Endometrial microvascular endothelial cells (primary cell): ENCODE data around the gene ARHGAP24. TPM values are rescaled to one million over a fixed set of nuclear protein-coding genes. Genes with fewer than 3 reads are reported as not detected.

Source experiments
- in situ Hi-C: cut with HindIII; loops from 2 replicates; pipeline ENCODE4 v1.10.0; 2017; ENCODE audit warnings: low sequenced_read_pairs, low pct_unique_long_range_greater_than_20kb; ENCODE audit errors: inconsistent ontology term
- total RNA-seq: library from RNA; depleted of rRNA; stranded (reverse); fragments of >200 nt; gene quantifications from one replicate; pipeline ENCODE4 v1.2.3, GENCODE V29; 2015; ENCODE audit errors: inconsistent ontology term

Gene ARHGAP24
- total RNA-seq, 1 donor from 2014 or later: 93.0 TPM

- in situ Hi-C loops: no loop called here
These were observed 198.6 kb downstream of the ARHGAP24 start for GRCh38 chr4:85673540-85673939.

- in situ Hi-C loops: no loop called here
These were observed 200.4 kb downstream of the ARHGAP24 start for GRCh38 chr4:85675076-85676049.

GRCh38 chr4:85676050-85676425 lies 201.1 kb downstream of the ARHGAP24 start:
- in situ Hi-C loops: no loop called here

GRCh38 chr4:85676850-85677590 lies 202.1 kb downstream of the ARHGAP24 start:
- in situ Hi-C loops: no loop called here

GRCh38 chr4:85681221-85681657 lies 206.3 kb downstream of the ARHGAP24 start:
- in situ Hi-C loops: no loop called here

DNA sequence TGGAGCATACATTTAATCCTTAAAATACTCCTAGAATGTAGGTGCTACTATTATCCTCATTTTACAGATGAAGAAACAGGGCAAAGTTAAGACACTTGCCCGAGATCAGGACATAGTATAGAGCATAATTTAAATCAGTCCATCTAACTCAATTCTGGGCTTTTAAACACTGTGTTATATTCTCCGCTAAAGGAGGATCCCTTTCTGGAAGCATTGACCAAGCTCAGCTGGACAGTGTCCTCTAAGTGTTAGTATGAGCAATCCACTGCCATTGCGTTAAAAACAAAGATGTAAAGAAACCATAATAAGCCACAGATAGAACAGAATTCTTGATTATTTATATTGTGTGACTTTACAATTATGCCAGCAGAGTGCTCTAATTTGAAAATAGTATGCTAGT lies 207.0 kb downstream of the ARHGAP24 start:
- in situ Hi-C loops: no loop called here

- in situ Hi-C loops: no loop called here
These were observed 207.4 kb downstream of the ARHGAP24 start for GRCh38 chr4:85682391-85682790.

DNA sequence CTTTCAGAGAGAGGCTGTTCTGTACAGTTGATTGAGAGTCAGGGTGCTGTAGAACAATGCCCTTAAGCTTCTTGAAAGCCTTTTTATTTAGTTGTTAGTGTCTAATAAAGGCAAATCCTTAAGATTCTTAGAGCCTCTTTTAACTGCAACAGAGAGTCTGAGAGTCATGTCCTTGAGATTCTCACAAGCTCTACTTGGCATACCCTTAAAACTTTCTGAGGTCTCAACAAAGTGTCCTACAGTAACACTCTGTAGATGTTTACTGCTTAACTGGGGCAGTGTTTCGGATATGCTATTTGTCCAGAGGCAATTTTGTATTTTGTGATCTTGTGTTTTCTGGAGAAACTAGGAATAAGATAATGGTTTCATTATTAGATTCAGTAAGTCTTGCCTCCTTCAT lies 209.7 kb downstream of the ARHGAP24 start:
- in situ Hi-C loops: no loop called here

GRCh38 chr4:85686398-85686797 lies 211.4 kb downstream of the ARHGAP24 start:
- in situ Hi-C loops: no loop called here

DNA sequence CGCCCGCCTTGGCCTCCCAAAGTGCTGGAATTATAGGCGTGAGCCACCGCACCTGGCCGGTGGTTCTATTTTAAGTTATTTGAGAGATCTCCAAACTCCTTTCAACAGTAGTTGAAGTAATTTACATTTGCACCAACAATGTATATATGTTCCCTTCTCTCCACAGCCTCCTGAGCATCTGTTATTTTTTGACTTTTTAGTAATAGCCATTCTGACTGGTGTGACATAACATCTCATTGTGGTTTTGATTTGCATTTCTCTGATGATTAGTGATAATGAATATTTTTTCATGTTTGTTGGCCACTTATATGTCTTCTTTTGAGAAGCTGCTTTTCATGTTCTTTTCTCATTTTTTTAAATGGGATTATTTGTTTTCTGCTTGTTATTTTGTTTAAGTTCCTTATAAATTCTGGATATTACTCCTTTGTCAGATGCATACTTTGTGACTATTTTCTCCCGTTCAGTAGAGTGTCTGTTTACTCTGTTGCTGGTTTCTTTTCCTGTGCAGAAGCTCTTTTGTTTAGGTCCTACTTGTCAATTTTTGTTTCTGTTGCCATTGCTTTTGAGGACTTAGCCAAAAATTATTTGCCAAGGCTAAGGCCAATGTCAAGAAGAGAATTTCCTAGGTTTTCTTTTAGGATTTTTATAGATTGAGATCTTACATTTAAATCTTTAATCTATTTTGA lies 213.2 kb downstream of the ARHGAP24 start:
- in situ Hi-C loops: no loop called here

DNA sequence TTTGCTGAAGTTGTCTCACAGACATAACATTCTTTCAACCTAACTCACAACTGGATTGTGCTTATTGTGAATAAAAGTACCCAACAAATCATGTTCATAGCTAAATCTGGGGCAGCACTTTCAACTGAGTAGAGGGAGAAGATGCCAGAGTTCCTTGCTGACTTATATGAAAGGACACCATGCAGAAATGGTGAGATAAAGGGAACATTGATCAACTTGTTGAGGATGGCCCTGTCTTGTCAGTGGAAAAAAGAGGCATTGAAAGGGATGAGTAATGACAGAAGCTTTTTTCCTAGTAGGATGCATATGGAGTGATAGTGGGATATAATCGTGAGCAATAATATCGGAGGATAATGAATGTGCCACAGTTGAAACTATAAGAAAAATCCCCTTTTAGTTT lies 221.7 kb downstream of the ARHGAP24 start:
- in situ Hi-C loops: no loop called here

GRCh38 chr4:85697854-85698253 lies 222.9 kb downstream of the ARHGAP24 start:
- in situ Hi-C loops: no loop called here

GRCh38 chr4:85700362-85700761 lies 225.4 kb downstream of the ARHGAP24 start:
- in situ Hi-C loops: no loop called here

DNA sequence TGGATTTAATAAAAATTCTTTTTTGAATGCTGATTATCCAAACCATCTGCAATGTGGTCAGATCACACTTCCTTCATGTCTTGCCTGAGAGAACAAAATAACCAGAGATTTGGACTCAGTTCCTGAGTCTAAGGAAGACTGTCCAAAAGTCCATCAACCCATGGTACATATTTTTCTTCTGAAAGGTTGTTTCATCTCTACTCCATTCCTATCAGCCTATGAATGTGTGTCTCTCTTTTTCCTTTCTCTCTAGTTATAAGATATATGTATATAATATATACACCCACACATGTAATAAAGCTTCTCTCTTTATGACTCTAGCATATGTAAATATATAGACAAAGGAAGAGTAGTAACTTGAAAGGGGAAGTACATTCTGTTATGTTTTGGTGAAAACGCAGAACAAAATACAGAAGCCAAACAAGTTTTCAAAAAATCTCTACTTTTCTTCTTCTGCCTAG lies 226.9 kb downstream of the ARHGAP24 start:
- in situ Hi-C loops: no loop called here

- in situ Hi-C loops: no loop called here
These were observed 228.1 kb downstream of the ARHGAP24 start for GRCh38 chr4:85703096-85703495.

DNA sequence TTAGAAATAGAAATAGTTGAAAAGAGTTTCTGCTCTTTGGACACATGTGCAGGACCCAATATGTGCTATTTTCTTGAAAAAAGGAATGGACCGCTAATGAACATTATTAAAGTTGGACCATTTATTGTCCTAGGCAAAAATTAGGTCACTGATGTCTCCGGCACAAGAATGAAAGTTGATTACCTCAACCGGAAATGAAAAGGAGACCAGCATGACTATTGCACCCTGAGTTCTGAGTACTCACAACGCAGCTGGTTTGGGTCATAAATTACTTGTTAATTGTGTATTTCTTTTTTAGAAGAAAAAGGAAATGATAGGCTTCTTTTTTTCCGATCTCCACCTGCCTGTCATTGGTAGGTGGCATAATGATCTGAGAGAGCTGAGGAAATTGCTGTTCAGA lies 232.7 kb downstream of the ARHGAP24 start:
- in situ Hi-C loops: no loop called here

DNA sequence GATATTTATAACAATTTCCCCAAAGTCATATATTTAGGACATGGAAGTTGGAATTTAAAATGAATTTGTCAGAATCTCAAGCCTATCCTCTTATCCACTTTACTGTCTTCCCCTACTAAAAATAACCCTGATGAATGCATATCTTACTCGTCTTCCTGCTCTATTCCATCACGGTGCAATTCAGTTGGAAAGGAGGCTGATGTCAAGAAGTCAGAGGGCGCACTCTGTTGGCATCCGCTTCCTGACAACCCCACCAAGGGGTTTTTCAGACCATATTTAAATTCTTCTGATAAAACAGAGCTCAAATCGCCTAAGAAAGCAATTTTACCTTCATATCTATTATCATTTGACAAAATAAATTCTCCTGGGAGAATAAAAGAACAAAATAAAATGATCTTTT lies 233.5 kb downstream of the ARHGAP24 start:
- in situ Hi-C loops: no loop called here

DNA sequence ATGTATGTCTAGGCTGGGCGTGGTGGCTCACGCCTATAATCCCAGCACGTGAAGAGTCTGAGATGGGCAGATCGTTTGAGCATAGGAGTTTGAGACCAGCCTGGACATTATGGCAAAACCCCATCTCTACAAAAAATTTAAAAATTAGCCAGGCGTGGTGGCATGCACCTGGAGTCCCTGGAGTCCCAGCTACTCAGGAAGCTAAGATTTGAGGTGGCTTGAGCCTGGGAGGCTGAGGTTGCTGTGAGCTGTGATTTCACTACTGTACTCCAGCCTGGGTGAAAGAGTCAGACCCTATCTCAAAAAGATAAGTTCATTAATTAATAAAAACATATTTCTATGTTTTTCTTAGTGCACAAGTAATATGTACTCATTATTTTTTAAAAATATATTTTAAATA lies 238.1 kb downstream of the ARHGAP24 start:
- in situ Hi-C loops: no loop called here

DNA sequence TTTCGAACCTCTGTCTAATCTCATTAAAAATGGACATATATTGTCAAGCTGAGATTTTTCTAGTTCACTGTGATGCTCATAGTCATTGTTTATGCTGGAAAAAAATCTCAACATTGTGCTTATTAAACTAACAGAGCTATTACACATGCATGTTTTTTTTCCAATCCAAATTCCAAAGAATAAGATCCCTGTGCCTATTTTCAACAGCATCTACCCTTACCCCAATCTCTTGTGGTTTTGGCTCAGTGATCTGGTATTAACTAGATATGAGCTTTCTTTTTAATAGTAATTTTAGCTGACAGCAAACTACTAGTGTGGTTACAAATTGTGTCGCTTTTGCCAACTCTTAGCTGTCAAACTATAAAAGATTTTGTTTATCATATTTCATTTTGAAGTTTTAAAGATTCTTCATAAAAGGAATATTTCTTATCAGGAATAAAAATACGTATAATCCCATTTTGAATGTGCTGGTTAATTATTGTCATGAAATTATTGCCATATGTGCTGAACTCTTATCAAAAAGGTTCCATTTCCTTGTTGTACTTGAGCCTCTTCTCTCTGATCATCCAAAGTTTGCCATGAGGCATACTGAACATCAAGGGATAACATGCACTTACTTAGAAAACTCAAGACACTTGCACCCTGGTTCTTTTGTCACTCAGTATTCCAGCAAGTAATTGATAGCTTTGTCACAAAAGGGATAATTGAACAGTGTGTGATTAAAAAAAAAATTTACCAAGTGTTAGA lies 241.2 kb downstream of the ARHGAP24 start:
- in situ Hi-C loops: no loop called here
